ENCODE measurements around the gene CD274. TPM values are rescaled to one million over a fixed set of nuclear protein-coding genes. Genes with fewer than 3 reads are reported as not detected.

The CD274 gene
- total RNA-seq, 1 donor from 2014 or later = 16.5 TPM

DNA sequence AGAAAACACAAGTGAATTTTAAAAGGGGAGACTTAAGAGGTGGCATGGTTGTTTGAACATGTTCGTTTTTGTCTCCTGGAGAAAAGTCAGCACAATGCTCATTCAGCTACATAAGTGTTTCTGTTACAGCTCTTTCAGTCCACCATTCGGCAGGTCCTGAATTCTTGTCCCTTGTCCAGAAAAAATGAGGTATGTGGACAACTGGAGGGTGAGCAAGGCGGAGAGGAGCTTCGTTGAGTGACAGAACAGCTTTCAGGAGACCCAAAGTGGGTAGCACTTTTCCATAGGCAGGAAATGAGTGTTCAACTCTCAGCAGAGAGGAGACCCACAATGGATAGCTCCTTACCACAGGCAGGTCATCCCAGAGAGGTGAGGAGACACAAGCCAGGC is 64.9 kb downstream of the CD274 start:
- DNase-seq (no peak), ATAC-seq (no peak)
- no peaks in the 10 kb centered on the region for H3K36me3 ChIP-seq
- H3K9me3 ChIP-seq = no peaks in the 10 kb centered on the region
- TF ChIP-seq, protein P1, sequence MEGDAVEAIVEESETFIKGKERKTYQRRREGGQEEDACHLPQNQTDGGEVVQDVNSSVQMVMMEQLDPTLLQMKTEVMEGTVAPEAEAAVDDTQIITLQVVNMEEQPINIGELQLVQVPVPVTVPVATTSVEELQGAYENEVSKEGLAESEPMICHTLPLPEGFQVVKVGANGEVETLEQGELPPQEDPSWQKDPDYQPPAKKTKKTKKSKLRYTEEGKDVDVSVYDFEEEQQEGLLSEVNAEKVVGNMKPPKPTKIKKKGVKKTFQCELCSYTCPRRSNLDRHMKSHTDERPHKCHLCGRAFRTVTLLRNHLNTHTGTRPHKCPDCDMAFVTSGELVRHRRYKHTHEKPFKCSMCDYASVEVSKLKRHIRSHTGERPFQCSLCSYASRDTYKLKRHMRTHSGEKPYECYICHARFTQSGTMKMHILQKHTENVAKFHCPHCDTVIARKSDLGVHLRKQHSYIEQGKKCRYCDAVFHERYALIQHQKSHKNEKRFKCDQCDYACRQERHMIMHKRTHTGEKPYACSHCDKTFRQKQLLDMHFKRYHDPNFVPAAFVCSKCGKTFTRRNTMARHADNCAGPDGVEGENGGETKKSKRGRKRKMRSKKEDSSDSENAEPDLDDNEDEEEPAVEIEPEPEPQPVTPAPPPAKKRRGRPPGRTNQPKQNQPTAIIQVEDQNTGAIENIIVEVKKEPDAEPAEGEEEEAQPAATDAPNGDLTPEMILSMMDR (IDR thresholded peaks at IDR 0.05) = no peak
- H3K27me3 ChIP-seq (ENCODE audit: low read depth) = no peaks in the 10 kb centered on the region
- no peak overlapping the region for H3K4me3 ChIP-seq
- H3K4me1 ChIP-seq = peaks cover 11% of the 10 kb centered on the region
- H3K27ac ChIP-seq = no peak overlapping the region
- intact Hi-C loops (cut with DNase I) = no loop called here

DNA sequence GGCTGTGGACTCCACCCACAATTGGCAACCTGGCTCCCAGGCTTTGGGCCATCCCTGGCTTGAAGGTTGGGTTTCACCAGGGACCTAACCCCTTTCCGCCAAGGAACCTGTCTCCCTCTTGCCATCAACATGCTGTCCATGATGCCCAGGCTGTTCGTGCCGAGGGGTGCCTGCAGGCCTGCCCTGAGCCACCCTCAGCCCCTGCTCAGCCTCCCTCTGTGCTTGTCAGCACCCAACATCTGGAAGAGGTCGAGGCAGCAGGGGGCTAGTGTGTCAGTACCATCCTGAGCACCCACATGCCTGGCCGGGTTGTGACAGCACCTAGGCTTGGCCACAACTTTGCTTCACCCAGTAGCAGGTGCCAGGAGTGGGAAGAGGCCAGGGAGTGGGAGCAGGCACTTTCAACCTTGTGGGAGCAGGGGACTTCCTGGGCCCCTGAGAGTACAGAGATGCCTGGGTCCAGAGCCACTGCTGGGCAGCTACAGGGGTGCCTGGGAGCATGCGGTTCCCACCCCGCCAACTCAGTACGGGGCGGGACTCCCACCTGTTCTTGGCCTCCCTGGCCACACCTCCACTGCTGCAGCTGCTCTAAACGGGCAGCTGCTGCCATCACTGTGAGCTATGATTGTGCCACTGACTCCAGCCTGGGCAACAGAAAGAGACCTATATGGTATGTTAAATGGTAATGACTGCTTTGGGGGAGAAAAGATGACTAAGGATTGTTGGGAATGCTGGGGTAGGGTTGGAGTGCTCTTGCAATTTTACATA is 66.3 kb downstream of the CD274 start:
- no peaks in the 10 kb centered on the region for H3K36me3 ChIP-seq
- no peak for DNase-seq
- no peak overlapping the region for H3K27ac ChIP-seq
- ATAC-seq = peak in 1 of 2 donors; percentile 47
- H3K9me3 ChIP-seq = no peaks in the 10 kb centered on the region
- TF ChIP-seq, protein P1 (IDR thresholded peaks at IDR 0.05) = no peak
- H3K4me1 ChIP-seq = peaks cover 2% of the 10 kb centered on the region
- no peak overlapping the region for H3K4me3 ChIP-seq
- intact Hi-C loops (cut with DNase I) = no loop called here
- H3K27me3 ChIP-seq (ENCODE audit: low read depth) = no peaks in the 10 kb centered on the region

DNA sequence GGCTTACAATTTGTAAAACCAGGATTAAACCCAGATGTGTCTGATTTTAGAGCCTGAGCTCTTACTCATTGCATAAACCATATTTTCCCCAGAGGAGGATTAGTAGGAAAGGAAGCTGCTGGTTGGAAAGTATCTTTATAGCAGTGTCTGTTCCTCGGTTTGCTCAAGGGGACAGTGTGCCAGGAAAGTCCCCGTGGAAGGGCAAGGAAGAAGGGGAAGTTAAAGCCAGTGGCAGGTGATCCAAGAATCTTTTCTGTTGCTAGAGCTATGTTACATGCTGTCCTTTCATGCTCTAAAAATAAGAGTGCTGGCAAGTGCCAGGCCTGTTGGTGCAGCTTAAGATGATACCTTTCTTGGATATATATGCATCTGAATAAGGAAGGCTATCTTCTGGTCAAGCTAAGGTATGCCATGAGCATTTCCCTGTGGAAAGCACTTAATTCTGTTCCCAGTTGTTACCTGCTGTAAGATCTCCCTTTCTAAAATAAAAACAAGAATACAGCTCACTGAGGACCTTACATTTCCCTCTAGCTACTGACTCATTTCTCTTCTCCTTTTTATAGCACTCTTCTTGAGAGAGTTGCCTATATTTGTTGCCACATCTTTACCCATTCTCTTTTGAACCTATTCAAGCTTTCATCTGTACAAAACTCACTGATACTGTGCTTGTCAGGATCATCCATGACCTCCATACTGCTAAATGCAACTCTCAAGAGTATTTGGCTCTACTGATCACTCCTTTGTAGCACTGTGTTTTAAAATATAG is 68.0 kb downstream of the CD274 start:
- DNase-seq = no peak
- intact Hi-C loops (cut with DNase I) = no loop called here

GRCh38 chr9:5518937-5519319 is 68.6 kb downstream of the CD274 start:
- Histone ChIP-seq H3K27me3 (ENCODE audit: low read depth) (no peaks in the 10 kb centered on the region), H3K4me1 (no peaks in the 10 kb centered on the region), H3K9me3 (no peaks in the 10 kb centered on the region), H3K4me3 (no peak overlapping the region), H3K36me3 (no peaks in the 10 kb centered on the region), H3K27ac (no peak overlapping the region)
- TF ChIP-seq, protein P1 (IDR thresholded peaks at IDR 0.05) = no peak
- no peak for ATAC-seq
- DNase-seq = no peak
- intact Hi-C loops (cut with DNase I) = no loop called here

More for the DNA sequence above, 68.0 kb downstream of the CD274 start:
- H3K9me3 ChIP-seq = no peaks in the 10 kb centered on the region
- no peak overlapping the region for H3K27ac ChIP-seq
- H3K4me1 ChIP-seq = no peaks in the 10 kb centered on the region
- no peak overlapping the region for H3K4me3 ChIP-seq
- no peaks in the 10 kb centered on the region for H3K36me3 ChIP-seq
- no peak for ATAC-seq
- TF ChIP-seq, protein P1 (IDR thresholded peaks at IDR 0.05) = no peak
- H3K27me3 ChIP-seq (ENCODE audit: low read depth) = no peaks in the 10 kb centered on the region

Other genes starting within 250 kb of the CD274 start
- not detected for gene INSL4, start 219.1 kb upstream of the CD274 start, total RNA-seq
- 1.3 TPM for gene RLN2, start 145.8 kb upstream of the CD274 start, total RNA-seq
- gene RLN1, start 110.7 kb upstream of the CD274 start, total RNA-seq = not detected
- gene PLGRKT, start 12.6 kb upstream of the CD274 start, total RNA-seq = 15.9 TPM
- gene PDCD1LG2, start 60.0 kb downstream of the CD274 start, total RNA-seq = 9.0 TPM
- gene RIC1, start 178.6 kb downstream of the CD274 start, total RNA-seq = 20.5 TPM